OCI-LY7 (cell line): Measurements from ENCODE around the gene ZCCHC4.

Experiments
- EZH2phosphoT487 ChIP-seq: fragments of 200-600 bp; sonication (generic); IDR thresholded peaks from 2 replicates; pipeline ENCODE4 v1.6.1; 2018; ENCODE audit warnings: low read depth, borderline replicate concordance, mild to moderate bottlenecking, mixed run types, antibody characterized with exemption, low read length, moderate library complexity, mixed read lengths
- TF ChIP-seq, protein P1 (sequence below): fragments of 200-600 bp; sonication (generic); conservative IDR thresholded peaks from 2 replicates; pipeline ENCODE4 v1.5.1; 2014; ENCODE audit warnings: mild to moderate bottlenecking, antibody characterized with exemption, low read length, moderate library complexity, mixed read lengths

DNA sequence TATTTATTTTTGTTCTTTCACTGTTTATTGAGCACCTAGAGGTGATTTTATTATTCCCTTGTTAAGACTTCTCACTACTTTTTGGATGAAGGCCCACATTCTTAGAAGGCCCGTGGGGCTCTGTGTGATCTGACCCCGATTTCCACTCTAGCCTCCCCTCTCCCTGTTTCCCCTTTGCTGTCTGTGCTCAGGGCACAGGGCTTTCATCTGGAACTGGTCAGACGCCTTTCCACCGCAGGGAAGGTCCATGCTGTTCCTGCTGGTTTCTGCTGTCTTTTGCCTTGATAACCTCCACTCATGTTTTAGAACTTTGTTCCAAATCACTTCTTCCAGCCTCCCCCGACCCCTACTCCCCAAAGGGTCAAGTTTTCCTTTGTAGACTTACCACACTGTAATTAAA is 33.2 kb downstream of the ZCCHC4 start:
- TF ChIP-seq, protein P1, sequence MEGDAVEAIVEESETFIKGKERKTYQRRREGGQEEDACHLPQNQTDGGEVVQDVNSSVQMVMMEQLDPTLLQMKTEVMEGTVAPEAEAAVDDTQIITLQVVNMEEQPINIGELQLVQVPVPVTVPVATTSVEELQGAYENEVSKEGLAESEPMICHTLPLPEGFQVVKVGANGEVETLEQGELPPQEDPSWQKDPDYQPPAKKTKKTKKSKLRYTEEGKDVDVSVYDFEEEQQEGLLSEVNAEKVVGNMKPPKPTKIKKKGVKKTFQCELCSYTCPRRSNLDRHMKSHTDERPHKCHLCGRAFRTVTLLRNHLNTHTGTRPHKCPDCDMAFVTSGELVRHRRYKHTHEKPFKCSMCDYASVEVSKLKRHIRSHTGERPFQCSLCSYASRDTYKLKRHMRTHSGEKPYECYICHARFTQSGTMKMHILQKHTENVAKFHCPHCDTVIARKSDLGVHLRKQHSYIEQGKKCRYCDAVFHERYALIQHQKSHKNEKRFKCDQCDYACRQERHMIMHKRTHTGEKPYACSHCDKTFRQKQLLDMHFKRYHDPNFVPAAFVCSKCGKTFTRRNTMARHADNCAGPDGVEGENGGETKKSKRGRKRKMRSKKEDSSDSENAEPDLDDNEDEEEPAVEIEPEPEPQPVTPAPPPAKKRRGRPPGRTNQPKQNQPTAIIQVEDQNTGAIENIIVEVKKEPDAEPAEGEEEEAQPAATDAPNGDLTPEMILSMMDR: no peak
- no peak for TF ChIP-seq EZH2phosphoT487
